ENCODE data around the gene PARD3B. TPM values are rescaled to one million over a fixed set of nuclear protein-coding genes. Genes with fewer than 3 reads are reported as not detected.

Gene PARD3B
- total and polyA plus RNA-seq, 2 of the 13 experiments (the other 11 are each of a cell fraction or from before 2014, with no cell fraction given): 0.71 to 2.3 TPM

DNA sequence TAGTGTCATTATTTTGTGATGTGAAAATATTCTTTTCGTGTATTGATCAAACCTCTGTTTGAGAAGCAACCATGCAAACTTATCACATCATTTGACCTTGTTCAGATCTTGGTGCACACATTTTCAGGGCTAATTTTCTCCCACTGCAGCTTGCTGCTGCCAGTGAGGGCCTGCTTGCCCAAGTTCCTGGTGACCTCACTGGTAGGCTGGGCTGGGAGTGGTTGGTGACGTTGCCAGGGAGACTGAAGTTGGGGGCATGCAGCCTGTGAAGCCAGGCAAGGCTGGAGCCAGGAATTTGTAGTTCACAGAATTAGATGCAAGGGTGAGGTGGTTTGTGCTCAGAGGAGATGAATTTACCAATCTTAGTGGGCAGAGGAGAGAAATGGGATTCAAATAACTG lies 38.5 kb downstream of the PARD3B start:
- no peak overlapping the region for H3K9ac ChIP-seq (ENCODE audit: insufficient read depth, low read depth, low read length)
- peak; percentile 52; the same call in 1 of the 2 replicates for TF ChIP-seq CREB1 (IDR thresholded peaks at IDR 0.05)
- no peak for TF ChIP-seq CREB1 (CRISPR knock-in tag; IDR thresholded peaks at IDR 0.05)
- TF ChIP-seq NR2F1 (CRISPR knock-in tag; IDR thresholded peaks at IDR 0.05): no peak
- no peak for FAIRE-seq

DNA sequence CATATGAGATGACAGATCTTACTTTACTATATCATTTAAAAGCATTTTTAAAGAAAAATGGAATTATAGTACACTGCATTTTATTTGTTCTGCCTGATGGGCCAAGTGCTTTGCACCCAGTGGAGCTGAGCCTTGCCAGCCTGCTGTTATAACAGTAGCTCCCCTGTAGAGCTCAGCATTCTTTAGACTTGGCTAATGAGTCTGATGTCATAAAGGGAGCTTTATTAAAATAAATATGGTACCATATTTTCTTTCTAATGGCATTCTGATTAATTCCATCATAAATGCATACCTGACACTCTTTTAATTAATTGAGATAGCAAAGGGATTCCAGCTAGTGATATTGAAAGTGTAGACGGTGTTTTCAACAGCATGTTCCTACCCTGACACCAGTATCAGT lies 40.7 kb downstream of the PARD3B start:
- Histone ChIP-seq H3K36me3 (replicated peaks in 1 of 2; ENCODE audit: control insufficient read depth in 1 of 2, insufficient read depth in 2 of 2, low read length in 2 of 2) (no peaks in the 10 kb centered on the region), H3K4me1 (ENCODE audit: insufficient read depth, low read length) (no peaks in the 10 kb centered on the region), H3K79me2 (ENCODE audit: insufficient read depth, low read length) (no peaks in the 10 kb centered on the region), H3K27ac (ENCODE audit: extremely low read length, insufficient read depth, low read length) (no peak overlapping the region), H3K9ac (ENCODE audit: insufficient read depth, low read depth, low read length) (no peak overlapping the region), H4K20me1 (ENCODE audit: insufficient read depth, low read length) (no peaks in the 10 kb centered on the region), H2AFZ (ENCODE audit: low read length) (no peak overlapping the region), H3K4me3 (replicated peaks in 1 of 3; ENCODE audit: insufficient read depth in 1 of 3, low read depth in 2 of 3, low read length in 3 of 3) (no peak overlapping the region), H3K9me3 (ENCODE audit: low read length) (peaks cover 71% of the 10 kb centered on the region), H3K27me3 (ENCODE audit: control insufficient read depth in 1 of 2, insufficient read depth in 2 of 2, low read length in 2 of 2) (no peaks in the 10 kb centered on the region), H3K4me2 (ENCODE audit: low read depth, low read length) (no peak overlapping the region)
- intact Hi-C loops (cut with micrococcal nuclease; ENCODE audit: unreplicated experiment): no loop called here
- DNase-seq (ENCODE audit: low spot score) (no peak), FAIRE-seq (no peak), ATAC-seq (no peak)
- POLR2A ChIA-PET: no interaction called here
- 71% methylated on average over 1 of the region's 1 CpG for WGBS (ENCODE audit: low lambda C conversion rate)
- CTCF ChIA-PET (ENCODE audit: low intra/inter-chr PET ratio, low total read pairs): no interaction called here
- BruUV-seq (replicated peaks): no TSS peak
- in situ Hi-C loops (cut with HindIII; ENCODE audit: extremely low pct_ligation_motif_present, low pct_unique_long_range_greater_than_20kb): no loop called here
- TF ChIP-seq GZF1 (CRISPR knock-in tag; IDR thresholded peaks at IDR 0.05) (peak; percentile 87; the same call in 1 of the 2 replicates), ONECUT2 (CRISPR knock-in tag; IDR thresholded peaks at IDR 0.05) (no peak)
- TF ChIP-seq, protein P1, sequence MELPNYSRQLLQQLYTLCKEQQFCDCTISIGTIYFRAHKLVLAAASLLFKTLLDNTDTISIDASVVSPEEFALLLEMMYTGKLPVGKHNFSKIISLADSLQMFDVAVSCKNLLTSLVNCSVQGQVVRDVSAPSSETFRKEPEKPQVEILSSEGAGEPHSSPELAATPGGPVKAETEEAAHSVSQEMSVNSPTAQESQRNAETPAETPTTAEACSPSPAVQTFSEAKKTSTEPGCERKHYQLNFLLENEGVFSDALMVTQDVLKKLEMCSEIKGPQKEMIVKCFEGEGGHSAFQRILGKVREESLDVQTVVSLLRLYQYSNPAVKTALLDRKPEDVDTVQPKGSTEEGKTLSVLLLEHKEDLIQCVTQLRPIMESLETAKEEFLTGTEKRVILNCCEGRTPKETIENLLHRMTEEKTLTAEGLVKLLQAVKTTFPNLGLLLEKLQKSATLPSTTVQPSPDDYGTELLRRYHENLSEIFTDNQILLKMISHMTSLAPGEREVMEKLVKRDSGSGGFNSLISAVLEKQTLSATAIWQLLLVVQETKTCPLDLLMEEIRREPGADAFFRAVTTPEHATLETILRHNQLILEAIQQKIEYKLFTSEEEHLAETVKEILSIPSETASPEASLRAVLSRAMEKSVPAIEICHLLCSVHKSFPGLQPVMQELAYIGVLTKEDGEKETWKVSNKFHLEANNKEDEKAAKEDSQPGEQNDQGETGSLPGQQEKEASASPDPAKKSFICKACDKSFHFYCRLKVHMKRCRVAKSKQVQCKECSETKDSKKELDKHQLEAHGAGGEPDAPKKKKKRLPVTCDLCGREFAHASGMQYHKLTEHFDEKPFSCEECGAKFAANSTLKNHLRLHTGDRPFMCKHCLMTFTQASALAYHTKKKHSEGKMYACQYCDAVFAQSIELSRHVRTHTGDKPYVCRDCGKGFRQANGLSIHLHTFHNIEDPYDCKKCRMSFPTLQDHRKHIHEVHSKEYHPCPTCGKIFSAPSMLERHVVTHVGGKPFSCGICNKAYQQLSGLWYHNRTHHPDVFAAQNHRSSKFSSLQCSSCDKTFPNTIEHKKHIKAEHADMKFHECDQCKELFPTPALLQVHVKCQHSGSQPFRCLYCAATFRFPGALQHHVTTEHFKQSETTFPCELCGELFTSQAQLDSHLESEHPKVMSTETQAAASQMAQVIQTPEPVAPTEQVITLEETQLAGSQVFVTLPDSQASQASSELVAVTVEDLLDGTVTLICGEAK (IDR thresholded peaks at IDR 0.05): no peak
- TF ChIP-seq, protein P1 (CRISPR knock-in tag; IDR thresholded peaks at IDR 0.05): no peak
- TF ChIP-seq, protein P2, sequence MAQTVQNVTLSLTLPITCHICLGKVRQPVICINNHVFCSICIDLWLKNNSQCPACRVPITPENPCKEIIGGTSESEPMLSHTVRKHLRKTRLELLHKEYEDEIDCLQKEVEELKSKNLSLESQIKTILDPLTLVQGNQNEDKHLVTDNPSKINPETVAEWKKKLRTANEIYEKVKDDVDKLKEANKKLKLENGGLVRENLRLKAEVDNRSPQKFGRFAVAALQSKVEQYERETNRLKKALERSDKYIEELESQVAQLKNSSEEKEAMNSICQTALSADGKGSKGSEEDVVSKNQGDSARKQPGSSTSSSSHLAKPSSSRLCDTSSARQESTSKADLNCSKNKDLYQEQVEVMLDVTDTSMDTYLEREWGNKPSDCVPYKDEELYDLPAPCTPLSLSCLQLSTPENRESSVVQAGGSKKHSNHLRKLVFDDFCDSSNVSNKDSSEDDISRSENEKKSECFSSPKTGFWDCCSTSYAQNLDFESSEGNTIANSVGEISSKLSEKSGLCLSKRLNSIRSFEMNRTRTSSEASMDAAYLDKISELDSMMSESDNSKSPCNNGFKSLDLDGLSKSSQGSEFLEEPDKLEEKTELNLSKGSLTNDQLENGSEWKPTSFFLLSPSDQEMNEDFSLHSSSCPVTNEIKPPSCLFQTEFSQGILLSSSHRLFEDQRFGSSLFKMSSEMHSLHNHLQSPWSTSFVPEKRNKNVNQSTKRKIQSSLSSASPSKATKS (CRISPR knock-in tag; IDR thresholded peaks at IDR 0.05): no peak

More for the DNA sequence above, 38.5 kb downstream of the PARD3B start:
- in situ Hi-C loops (cut with HindIII; ENCODE audit: extremely low pct_ligation_motif_present, low pct_unique_long_range_greater_than_20kb) (no loop called here), intact Hi-C loops (cut with micrococcal nuclease; ENCODE audit: unreplicated experiment) (no loop called here)
- H3K4me1 ChIP-seq (ENCODE audit: insufficient read depth, low read length): no peaks in the 10 kb centered on the region
- H3K27ac ChIP-seq (ENCODE audit: extremely low read length, insufficient read depth, low read length): no peak overlapping the region
- DNase-seq (ENCODE audit: low spot score) (no peak), ATAC-seq (no peak)
- no peaks in the 10 kb centered on the region for H4K20me1 ChIP-seq (ENCODE audit: insufficient read depth, low read length)
- ChIA-PET POLR2A (no interaction called here), CTCF (ENCODE audit: low intra/inter-chr PET ratio, low total read pairs) (no interaction called here)
- H3K4me3 ChIP-seq (replicated peaks in 1 of 3; ENCODE audit: insufficient read depth in 1 of 3, low read depth in 2 of 3, low read length in 3 of 3): no peak overlapping the region
- WGBS (ENCODE audit: low lambda C conversion rate): 21% methylated on average over 2 of the region's 2 CpGs
- H2AFZ ChIP-seq (ENCODE audit: low read length): no peak overlapping the region
- H3K9me3 ChIP-seq (ENCODE audit: low read length): peaks cover 74% of the 10 kb centered on the region
- H3K27me3 ChIP-seq (ENCODE audit: control insufficient read depth in 1 of 2, insufficient read depth in 2 of 2, low read length in 2 of 2): no peaks in the 10 kb centered on the region
- H3K36me3 ChIP-seq (replicated peaks in 1 of 2; ENCODE audit: control insufficient read depth in 1 of 2, insufficient read depth in 2 of 2, low read length in 2 of 2): no peaks in the 10 kb centered on the region
- no peak overlapping the region for H3K4me2 ChIP-seq (ENCODE audit: low read depth, low read length)
- H3K79me2 ChIP-seq (ENCODE audit: insufficient read depth, low read length): no peaks in the 10 kb centered on the region
- no TSS peak for BruUV-seq (replicated peaks)

All from HepG2 (cell line).